NK-92 (cell line): ENCODE measurements around the gene IL1B.
"Not testable (repeated sequence)": the region's sequence is repeated elsewhere in the genome, so short reads cannot be mapped to it uniquely, and the experiment has no call there.

Experiments
- DNase-seq: peaks from one replicate; lab custom pipeline; 2025; ENCODE audit not compliant: unreplicated experiment; lab: John Stamatoyannopoulos, UW

IL1B gene

DNA sequence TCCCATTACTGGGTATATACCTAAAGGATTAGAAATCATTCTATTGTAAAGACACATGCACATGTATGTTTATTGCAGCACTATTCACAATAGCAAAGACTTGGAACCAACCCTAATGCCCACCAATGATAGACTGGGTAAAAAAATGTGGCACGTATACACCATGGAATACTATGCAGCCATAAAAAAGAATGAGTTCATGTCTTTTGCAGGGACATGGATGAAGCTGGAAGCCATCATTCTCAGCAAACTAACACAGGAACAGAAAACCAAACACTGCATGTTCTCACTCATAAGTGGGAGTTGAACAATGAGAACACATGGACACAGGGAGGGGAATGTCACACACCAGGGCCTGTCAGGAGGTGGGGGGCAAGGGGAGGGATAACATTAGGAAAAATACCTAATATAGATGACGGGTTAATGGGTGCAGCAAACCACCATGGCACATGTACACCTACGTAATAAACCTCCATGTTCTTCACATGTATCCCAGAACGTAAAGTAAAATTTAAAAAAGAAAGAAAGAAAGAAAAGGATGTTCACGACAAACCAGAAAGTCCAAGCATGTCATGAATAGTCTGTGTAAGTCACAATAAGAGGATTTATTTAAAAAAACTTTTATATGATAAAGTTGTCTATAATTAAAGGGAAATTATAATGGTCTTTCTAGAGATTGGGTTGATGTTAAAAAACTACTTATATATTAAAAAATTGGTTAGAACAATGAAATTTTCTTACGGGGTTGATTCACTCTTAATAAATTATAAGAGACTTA lies 23.0 kb upstream of the IL1B start:
- not testable (repeated sequence) for DNase-seq

DNA sequence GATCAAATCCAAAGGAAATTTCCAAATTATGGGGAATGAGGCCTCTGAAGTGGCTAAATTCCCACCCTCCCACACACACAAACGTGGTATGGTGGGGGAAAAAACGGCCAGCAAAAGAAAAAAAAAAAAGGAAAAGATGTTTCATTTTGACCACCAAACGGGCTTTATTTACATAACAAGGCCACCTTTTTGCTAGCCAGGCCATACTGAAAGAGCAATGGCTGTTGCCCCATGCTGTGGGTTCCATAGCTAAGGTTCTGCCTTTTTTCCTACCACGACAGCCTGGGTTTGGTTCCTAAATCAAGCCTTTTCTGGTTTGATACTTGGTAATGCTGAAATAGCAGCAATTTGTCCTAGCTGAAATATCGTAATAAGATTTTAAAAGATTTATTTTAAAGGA lies 14.0 kb upstream of the IL1B start:
- DNase-seq, result no peak

DNA sequence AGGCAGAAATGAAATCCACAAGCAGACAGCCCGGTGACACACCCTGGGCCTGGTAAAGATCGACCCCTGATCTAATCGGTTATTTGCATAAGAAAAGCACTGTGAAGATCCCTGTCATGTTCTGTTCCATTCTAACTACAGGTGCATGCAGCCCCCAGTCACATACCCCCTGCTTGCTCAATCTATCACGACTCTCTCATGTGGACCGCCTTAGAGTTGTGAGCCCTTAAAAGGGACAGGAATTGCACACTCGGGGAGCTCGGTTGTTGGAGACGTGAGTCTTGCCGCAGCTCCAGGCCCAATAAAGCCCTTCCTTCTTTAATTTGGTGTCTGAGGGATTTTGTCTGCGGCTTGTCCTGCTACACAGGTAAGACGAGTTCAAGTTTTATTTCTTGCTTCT lies 13.4 kb upstream of the IL1B start:
- DNase-seq, result no peak

DNA sequence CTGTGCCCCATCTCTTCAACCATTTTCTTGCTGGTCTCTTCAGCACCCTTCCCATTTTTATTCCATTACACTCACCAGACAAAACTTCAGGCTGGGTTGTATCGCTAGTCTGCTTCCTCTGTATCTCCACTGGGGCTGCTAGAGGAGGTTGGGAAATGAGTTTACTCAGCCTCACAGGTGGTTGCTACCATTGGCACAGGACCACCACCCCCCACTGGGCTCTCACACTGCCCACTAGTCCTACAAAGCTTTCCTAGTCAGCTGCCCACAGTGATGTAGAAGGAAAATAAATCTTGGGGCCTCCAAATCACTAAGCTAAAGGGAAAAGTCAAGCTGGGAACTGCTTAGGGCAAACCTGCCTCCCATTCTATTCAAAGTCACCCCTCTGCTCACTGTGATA lies 12.3 kb upstream of the IL1B start:
- DNase-seq, result no peak

DNA sequence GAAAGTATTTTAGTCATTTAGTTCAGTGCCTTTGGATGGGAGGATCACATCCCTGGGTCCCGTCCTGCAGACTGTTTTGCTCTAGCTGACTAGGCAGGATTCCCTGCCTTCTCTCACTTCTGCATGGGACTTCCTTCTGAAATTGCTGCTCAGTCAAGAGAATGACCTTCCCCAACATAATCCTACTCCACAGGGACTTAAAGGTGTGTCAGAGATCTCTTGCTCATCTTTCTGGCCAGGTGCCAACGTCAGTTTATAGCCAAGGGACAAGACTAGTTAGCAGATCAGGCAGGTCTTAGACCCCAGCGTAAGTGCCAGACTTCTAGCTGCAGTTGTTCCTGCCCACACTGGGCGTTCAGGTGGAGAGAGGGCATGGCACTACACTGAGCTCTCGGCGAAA lies 9.5 kb upstream of the IL1B start:
- DNase-seq, result no peak

DNA sequence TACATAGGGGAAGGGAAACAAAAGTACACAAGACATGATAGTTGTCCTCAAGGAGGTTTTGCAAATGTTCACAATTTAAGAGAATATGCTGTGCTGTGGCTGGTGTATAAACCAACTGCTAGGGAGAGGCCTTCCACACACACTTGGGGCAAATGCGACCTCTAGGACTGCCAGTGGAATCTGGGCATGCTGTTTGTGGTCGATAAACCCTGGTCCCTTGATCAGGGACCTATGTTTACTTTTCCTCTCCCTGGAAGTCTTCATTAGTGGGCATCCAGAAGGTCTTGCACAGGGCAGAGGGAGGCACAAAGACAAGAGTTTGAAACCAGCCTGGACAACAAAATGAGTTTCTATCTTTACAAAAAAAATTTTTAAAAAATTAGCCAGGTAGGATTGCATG lies 7.3 kb upstream of the IL1B start:
- no peak for DNase-seq

DNA sequence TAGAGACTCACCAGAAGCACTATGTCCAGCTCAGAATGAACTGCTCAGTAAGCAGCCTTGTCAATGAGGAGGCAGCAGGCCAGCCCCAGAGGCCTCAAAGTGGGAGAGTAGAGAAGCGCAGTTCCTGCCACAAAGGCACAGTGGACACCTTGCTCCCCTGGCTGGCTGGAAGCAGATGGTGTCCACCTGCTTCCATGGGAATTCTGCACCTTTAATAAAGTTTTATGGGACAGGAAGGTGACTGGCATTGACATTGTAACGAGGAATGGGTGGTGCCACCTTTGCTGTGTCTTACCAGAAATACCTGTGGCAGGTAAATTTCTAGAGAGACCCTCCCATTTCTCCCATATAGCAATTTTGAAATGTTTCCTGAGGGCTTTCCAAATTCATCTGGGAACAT lies 6.7 kb upstream of the IL1B start:
- DNase-seq, result no peak

DNA sequence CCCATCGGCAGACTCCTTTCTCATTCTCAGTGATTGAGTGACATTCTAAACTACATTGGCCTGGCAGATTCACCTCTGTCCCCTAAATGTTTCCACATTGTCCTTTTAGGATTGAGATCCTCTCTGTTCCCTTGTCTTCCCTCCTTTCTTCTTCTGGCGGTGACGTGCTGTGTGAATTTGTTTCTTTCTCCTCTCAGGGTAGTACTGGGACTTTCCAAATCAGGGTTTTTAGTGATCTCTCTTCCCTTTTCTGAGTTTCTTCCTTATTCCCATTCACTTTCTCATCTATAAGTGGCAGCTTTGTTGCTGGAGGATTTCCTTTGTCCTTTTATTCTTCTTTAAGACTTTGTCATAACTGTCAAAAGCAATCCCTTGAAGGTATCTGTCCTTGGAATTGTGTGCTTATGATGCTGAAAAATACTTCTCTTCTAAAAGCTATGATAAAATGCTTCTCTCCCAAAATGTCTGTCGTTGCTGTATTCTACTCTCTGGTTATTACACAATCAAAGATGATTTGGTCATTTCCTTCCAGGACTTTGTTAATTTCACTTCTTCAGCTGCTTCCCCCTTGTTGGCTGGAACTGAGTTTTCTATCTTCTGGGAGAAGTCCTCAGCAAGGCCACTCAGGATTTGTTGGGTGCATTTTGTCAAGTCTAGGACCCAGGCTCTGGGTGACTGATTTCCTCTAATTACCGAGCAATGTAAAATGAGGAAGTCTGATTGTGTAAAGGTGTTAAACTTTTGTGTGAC lies 4.9 kb upstream of the IL1B start:
- DNase-seq, result no peak

DNA sequence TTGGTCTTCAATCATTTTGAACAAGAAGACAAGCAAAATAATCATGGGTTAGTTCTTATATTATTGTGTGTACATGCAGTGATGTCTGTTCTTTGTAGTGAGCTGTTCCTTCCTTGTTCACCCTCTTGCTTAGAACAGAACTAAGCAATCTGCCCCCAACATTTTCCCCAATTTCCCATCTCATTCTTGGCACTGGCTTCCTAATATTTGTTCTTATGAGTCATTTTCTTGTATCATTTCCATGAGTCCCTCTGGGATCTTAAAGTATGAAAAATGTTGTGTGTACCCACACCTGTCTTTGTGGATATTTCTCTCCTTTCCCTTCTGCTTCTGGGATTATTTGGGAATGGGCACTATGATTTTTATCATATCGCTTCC lies 3.5 kb upstream of the IL1B start:
- no peak for DNase-seq

DNA sequence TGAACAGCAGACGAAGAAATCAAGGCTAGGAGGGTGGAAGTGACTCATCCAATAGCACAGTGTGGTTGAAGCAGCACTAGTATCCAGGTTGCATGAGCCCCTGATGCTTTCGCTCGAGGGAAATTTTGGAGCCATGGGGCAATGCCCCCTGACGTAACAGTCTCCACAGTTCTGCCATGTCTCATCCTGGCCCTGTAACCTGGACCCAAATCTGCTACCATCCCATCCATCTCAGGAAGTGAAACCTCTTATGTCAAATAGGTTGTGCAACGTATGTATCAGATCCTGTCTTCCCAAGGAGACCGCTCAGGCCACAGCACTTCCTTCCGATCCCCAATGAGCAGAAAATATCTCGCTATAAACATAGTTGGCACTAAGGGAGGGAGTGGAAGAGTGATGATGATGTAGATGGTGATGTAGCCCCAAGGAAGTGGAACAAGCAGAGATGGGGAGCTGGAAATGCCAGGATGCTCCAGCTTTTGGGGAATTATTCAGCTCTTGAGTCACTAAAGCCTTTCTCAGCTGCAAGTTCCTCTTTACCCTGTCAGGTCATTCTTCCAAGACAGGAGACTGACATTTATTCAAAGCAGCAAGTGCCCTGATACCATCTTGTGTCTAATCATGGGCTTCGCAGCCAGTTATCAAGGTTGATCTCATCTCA lies 3.0 kb upstream of the IL1B start:
- DNase-seq, result no peak

DNA sequence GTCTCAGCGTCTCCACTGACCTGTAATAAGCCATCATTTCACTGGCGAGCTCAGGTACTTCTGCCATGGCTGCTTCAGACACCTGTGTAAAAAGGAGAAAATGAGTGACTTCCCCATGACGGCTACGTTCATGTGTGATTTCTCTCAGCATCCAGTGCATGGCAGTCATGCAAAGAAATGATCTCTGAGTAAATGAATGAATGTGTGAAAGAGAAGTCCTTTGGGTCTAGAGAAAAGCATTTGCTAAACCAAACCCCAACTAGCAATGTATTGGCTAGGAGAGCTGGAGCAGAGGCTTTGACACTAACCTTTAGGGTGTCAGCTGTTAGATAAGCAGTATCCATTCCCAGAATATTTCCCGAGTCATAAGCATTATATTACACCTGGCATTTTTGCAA lies 417 bp downstream of the IL1B start:
- no peak for DNase-seq

DNA sequence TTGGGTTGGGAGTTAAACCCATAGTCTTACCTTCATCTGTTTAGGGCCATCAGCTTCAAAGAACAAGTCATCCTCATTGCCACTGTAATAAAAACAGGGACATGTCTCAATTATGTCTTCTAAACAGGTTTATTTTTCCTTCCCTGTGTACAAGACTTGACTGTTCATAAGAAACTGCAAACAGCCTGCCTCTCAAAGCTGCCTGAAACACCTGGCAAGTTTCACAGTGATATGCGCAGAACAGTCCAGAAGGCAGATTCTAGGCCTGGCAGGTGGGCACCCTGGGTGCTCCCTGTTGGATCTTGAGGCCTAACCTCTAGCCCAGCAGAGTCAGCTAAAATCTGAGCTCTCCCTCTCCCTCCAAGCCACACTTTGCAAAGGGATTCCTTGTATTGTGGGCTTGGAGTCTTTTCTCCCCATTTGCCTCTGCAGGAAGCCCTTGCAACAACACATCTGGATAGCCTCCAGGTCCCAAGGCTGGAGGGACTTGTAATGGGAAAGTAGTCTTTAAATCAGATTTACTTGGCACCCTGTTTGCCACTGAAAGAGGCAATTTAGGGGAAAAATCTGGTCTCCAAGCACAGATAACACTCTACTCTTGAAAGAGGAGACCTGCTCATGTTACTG lies 930 bp downstream of the IL1B start:
- DNase-seq, result no peak

DNA sequence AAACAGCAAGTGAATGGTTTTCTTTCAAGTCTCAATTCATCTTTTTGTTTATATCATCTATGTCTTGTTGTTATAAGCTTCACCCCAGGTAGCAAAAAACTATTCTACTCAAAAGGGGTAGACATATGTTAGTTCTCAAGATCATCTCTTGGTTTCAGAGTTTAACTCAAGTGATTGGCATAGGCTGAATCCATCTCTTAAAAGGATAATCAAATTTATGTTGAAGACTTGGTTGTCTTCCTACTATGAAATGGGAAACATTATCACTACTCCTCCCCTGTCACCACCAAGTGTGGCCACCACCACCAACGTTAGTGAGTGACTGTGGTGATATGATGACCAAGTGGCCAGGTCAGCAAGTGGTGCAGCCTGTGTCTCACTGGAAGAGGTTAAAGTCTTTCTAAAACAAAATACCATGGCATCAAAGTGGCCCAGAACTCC lies 1.5 kb downstream of the IL1B start:
- no peak for DNase-seq

DNA sequence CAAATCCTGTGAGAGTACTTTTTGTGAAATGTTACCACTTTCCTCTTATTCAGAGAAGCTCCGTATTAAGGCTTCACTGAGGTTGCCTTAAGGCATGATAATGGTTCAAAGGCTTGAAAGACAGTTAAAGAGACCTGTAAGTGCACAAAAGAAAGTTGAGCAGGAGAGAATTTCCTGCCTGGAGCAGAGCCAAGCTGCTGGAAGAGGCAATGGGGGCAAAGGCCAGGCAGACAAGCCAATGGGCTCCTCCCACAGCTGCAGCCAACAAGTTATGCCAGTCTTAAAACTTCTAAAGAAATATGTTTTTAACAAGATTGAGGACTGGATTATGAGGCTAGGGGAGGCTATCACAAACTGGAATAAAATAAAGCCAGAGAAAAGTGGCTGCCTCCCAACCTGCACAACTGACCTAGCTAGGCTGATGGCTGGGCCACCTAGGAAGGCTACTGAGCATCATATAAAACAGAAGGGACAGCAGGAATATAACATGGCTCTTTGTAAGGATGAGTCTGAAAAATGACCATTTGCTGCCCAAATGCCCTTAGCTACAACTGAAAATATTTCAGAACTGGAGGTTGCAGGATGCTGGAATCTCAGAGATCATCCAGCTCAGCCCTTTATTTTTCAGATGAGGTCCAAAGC lies 2.1 kb downstream of the IL1B start:
- DNase-seq, result no peak

DNA sequence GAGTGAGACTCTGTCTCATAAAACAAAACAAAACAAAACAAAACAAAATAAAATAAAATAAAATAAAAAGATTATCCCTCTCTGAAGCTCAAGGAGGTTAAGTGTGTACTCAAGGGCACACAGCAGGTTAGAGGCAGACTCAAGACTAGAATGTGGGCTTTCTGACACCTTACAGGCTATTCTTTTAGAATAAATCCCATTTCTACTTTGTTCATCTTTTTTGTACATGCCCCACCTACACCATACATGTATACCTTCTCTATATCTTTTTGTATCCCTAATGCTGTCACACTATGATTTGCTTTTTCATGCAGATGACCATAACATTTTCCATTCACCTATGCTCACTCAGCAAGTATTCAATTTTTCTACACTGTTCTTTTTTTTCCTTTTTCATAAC lies 2.6 kb downstream of the IL1B start:
- DNase-seq, result no peak

DNA sequence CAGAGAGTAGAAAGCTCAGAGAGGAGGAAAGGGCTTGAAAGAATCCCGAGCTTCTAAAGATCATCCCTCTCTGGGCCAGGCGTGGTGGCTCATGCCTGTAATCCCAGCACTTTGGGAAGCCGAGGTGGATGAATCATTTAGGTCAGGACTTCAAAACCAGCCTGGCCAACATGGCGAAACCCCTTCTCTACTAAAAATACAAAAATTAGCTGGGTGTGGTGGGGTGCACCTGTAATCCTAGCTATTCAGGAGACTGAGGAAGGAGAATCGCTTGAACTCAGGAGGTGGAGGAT lies 3.0 kb downstream of the IL1B start:
- DNase-seq, result not testable (repeated sequence)

DNA sequence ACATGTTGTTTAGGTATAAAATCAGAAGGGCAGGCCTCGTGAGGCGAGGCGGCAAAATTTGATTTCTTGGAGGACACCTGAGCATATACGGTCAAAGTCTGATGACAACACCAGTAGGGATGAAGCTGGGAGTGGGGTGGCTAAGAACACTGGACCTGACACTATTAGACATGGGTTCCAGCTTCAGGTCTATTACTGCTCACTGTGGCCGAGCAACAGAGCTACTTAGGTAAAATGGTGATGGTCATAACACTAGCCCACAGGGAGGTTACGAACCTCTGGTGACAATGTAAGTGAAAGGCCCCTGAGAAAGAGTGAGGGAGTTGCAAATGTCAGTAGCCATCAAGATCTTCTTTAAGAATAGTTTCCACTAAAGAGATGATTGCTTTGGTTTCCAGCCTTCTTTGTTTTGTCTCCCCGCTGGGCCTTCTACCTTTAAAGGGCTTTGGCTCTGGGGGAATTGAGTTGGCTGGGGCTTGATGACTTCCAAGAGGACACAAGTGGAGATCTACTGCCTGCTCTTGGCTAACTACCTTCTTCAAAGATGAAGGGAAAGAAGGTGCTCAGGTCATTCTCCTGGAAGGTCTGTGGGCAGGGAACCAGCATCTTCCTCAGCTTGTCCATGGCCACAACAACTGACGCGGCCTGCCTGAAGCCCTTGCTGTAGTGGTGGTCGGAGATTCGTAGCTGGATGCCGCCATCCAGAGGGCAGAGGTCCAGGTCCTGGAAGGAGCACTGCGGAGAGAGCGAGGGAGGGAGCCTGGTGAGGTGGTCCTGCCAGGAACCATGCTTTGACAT lies 3.5 kb downstream of the IL1B start:
- DNase-seq, result no peak

DNA sequence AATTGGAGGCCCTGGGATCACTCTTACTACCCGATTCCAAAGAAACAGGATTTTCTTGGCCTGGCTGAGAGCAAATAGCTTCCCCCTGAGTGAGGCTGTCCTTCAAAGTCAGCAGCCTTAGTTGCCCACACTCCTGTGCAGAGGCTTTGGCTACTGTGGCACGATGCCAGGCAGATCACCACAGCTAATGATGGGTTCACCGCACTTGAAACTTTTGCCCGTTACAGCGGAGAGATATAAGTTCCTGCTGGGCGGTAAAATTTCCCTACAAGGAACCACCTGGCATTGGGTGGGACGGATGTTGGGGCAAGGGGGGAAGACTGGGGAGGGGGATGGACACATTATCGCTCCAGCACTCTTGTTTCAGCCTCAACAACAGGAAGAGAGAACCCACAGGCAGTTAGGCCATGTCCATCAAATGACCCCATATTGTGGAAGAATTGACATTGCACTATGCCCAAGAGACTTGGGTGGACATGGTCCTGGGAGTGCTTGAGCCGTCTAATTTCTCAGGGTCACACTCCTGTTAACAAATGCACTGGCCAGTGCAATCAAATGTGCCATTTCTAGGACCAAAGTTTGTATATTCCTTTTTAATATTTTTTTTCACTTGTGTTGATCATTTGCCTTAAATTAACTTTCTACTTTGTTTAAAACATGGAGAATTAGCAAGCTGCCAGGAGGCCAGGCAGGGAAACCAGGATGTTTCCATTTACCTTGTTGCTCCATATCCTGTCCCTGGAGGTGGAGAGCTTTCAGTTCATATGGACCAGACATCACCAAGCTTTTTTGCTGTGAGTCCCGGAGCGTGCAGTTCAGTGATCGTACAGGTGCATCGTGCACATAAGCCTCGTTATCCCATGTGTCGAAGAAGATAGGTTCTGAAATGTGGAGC lies 4.4 kb downstream of the IL1B start:
- DNase-seq, result no peak

DNA sequence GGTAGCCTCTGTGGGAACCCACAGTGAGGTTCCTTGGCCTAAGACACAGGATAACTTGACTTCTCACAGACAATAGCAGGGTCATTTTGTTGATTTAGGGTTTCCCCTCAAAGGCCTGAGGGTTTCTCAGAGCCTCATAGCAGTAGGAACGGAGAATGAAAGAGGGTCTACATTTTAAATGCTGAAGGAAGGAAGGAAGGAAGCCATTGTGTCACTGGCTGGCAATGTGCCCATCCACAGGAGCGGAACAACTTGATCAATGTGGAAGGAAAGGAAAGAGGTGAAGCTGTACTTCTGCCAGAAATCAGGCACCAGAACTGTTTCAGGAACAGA lies 5.1 kb downstream of the IL1B start:
- no peak for DNase-seq
